Measurements from ENCODE around the gene RBPJ.

The RBPJ gene

GRCh38 chr4:26482508-26483462, 162.0 kb downstream of the RBPJ start:
- no peak overlapping the region for H3K4me3 ChIP-seq (replicated peaks; ENCODE audit: low read depth, low read length)
- TF ChIP-seq CTCF (IDR thresholded peaks at IDR 0.05; ENCODE audit: low read length, missing control alignments), result no peak

GRCh38 chr4:26484032-26484515, 163.3 kb downstream of the RBPJ start:
- no peak for TF ChIP-seq CTCF (IDR thresholded peaks at IDR 0.05; ENCODE audit: low read length, missing control alignments)
- no peak for DNase-seq (ENCODE audit: low read depth)
- H3K4me3 ChIP-seq (replicated peaks; ENCODE audit: low read depth, low read length), result no peak overlapping the region

More at GRCh38 chr4:26482508-26483462, 162.0 kb downstream of the RBPJ start:
- no peak for DNase-seq (ENCODE audit: low read depth)

- DNase-seq (ENCODE audit: low read depth), result no peak
- TF ChIP-seq CTCF (IDR thresholded peaks at IDR 0.05; ENCODE audit: low read length, missing control alignments), result no peak
- no peak overlapping the region for H3K4me3 ChIP-seq (replicated peaks; ENCODE audit: low read depth, low read length)
Observed at GRCh38 chr4:26484516-26484915, 163.7 kb downstream of the RBPJ start.

All from fibroblast of pulmonary artery (primary cell).